HCT116 (cell line): ENCODE data around the gene TNFAIP3. TPM values are rescaled to one million over a fixed set of nuclear protein-coding genes. Genes with fewer than 3 reads are reported as not detected.

ENCODE experiments used
- ATAC-seq: fragments of 200-7000 bp; cut with Tn5 transposase; 2 replicates; pipeline ENCODE4 v1.9.1; 2020; ENCODE audit warnings: mild to moderate bottlenecking, moderate library complexity
- BruUV-seq: library from RNA; stranded (reverse); fragments of 400-500 nt; replicated peaks from 2 replicates; lab custom pipeline; 2021; lab: Mats Ljungman, UMichigan
- CTCF ChIA-PET: fragments of 300-600 bp; sonication (Branson Sonifier 250); formaldehyde crosslinking; loops from one replicate; lab custom pipeline; 2021; ENCODE audit warnings: antibody characterized with exemption; lab: Charles Lee
- POLR2A ChIA-PET: fragments of 300-600, 350-600 bp; sonication (Branson Sonifier 250); formaldehyde crosslinking; loops from one replicate; lab custom pipeline; 2021; ENCODE audit warnings: antibody characterized with exemption; lab: Charles Lee
- RAD21 ChIA-PET, 2 experiments: fragments of 300-600 bp; sonication (Branson Sonifier 250); formaldehyde crosslinking; loops; one replicate each; lab custom pipeline; 2023; ENCODE audit warnings: low total read pairs in 2 of 2; ENCODE audit not compliant: uncharacterized antibody in 2 of 2, unreplicated experiment in 2 of 2, low non-redundant PET in 1 of 2; lab: Charles Lee
- DNase-seq: peaks from one replicate; pipeline ENCODE4 v3.0.0-alpha.2; 2010; ENCODE audit warnings: low read depth, low spot score
- H2AFZ ChIP-seq: fragments of 200-600 bp; shearing (Covaris generic), sonication (generic); 2 replicates; pipeline ENCODE4 v1.6.1; 2017; ENCODE audit warnings: low read depth, mixed run types, mixed read lengths, antibody characterized with exemption, low read length; ENCODE audit not compliant: poor library complexity, severe bottlenecking
- H3K27ac ChIP-seq: 2 replicates; pipeline ENCODE4 v1.5.1; 2012; ENCODE audit warnings: low read depth, low read length
- H3K27me3 ChIP-seq: fragments of 200-600 bp; sonication (generic); 2 replicates; pipeline ENCODE4 v1.6.1; 2016; ENCODE audit warnings: mixed run types, low read length, mixed read lengths; ENCODE audit not compliant: insufficient read depth
- H3K36me3 ChIP-seq, 2 experiments: fragments of 200-500 bp in 1 of 2; fragments of 200-600 bp in 1 of 2; sonication (Bioruptor generic) in 1 of 2; sonication (generic) in 1 of 2; 2 replicates each; pipeline versions ENCODE4 v1.5.1 to v1.6.1; 2014 to 2016; ENCODE audit warnings: low read length in 2 of 2, inconsistent platforms in 1 of 2, mixed read lengths in 1 of 2, mixed run types in 1 of 2; ENCODE audit not compliant: insufficient read depth in 2 of 2, control insufficient read depth in 1 of 2
- H3K4me1 ChIP-seq, 2 experiments: fragments of 200-600 bp in 1 of 2; sonication (generic) in 1 of 2; 2 replicates each; pipeline versions ENCODE4 v1.5.1 to v1.6.1; 2012 to 2017; ENCODE audit warnings: low read length in 2 of 2, inconsistent platforms in 1 of 2, mild to moderate bottlenecking in 1 of 2, mixed read lengths in 1 of 2, mixed run types in 1 of 2, moderate library complexity in 1 of 2; ENCODE audit not compliant: insufficient read depth in 2 of 2, control insufficient read depth in 1 of 2
- H3K4me2 ChIP-seq: fragments of 200-600 bp; sonication (generic); 2 replicates; pipeline ENCODE4 v1.6.1; 2017; ENCODE audit warnings: mixed run types, low read length, mixed read lengths
- H3K4me3 ChIP-seq, 2 experiments: fragments of 200-600 bp in 1 of 2; sonication (generic) in 1 of 2; replicated peaks in 1 of 2; 2 replicates each; pipeline ENCODE4 v1.5.1; 2011 to 2016; ENCODE audit warnings: low read length in 2 of 2, control low read depth in 1 of 2, low read depth in 1 of 2, mild to moderate bottlenecking in 1 of 2, mixed read lengths in 1 of 2, mixed run types in 1 of 2
- H3K79me2 ChIP-seq: fragments of 200-600 bp; sonication (generic); 2 replicates; pipeline ENCODE4 v1.6.1; 2017; ENCODE audit warnings: mild to moderate bottlenecking, mixed run types, low read length, moderate library complexity, mixed read lengths; ENCODE audit not compliant: insufficient read depth
- H3K9ac ChIP-seq: fragments of 200-600 bp; sonication (generic); 2 replicates; pipeline ENCODE4 v1.6.1; 2016; ENCODE audit warnings: low read length, mixed read lengths
- H3K9me2 ChIP-seq: fragments of 200-600 bp; sonication (generic), shearing (Covaris generic); 2 replicates; pipeline ENCODE4 v1.6.1; 2017; ENCODE audit warnings: mixed run types, mild to moderate bottlenecking, moderate library complexity; ENCODE audit not compliant: insufficient read depth
- H3K9me3 ChIP-seq, 2 experiments: fragments of 200-500 bp in 1 of 2; fragments of 200-600 bp in 1 of 2; sonication (Bioruptor generic) in 1 of 2; sonication (generic) in 1 of 2; 2 replicates each; pipeline ENCODE4 v1.6.1; 2014 to 2017; ENCODE audit warnings: low read length in 2 of 2, mixed read lengths in 2 of 2, inconsistent platforms in 1 of 2, low read depth in 1 of 2, mild to moderate bottlenecking in 1 of 2, mixed run types in 1 of 2, moderate library complexity in 1 of 2; ENCODE audit not compliant: control insufficient read depth in 1 of 2, insufficient read depth in 1 of 2
- H4K20me1 ChIP-seq: fragments of 200-600 bp; sonication (generic), shearing (Covaris generic); 2 replicates; pipeline ENCODE4 v1.6.1; 2017; ENCODE audit warnings: mixed run types, mild to moderate bottlenecking, moderate library complexity; ENCODE audit not compliant: insufficient read depth
- CBX3 ChIP-seq: IDR thresholded peaks from 2 replicates; pipeline ENCODE4 v1.6.1; 2012; ENCODE audit warnings: low read depth
- CEBPB ChIP-seq: IDR thresholded peaks from 2 replicates; pipeline ENCODE4 v1.6.1; 2012; ENCODE audit warnings: low read depth
- CTCF ChIP-seq, 3 experiments: fragments of 200-600 bp in 1 of 3; sonication (generic) in 1 of 3; IDR thresholded peaks in 2 of 3; conservative IDR thresholded peaks in 1 of 3; 2 replicates each; pipeline ENCODE4 v1.5.1; 2012 to 2017; ENCODE audit warnings: low read depth in 2 of 3, low read length in 2 of 3, antibody characterized with exemption in 1 of 3, borderline replicate concordance in 1 of 3, control low read depth in 1 of 3, mild to moderate bottlenecking in 1 of 3, mixed read lengths in 1 of 3, mixed run types in 1 of 3, moderate library complexity in 1 of 3; ENCODE audit not compliant: insufficient read depth in 1 of 3
- EGR1 ChIP-seq: IDR thresholded peaks from 2 replicates; pipeline ENCODE4 v1.6.1; 2012; ENCODE audit warnings: low read depth
- ELF1 ChIP-seq: IDR thresholded peaks from 2 replicates; pipeline ENCODE4 v1.6.1; 2012; ENCODE audit warnings: low read depth, borderline replicate concordance
- EZH2 ChIP-seq: fragments of 200-600 bp; sonication (generic); IDR thresholded peaks from 2 replicates; pipeline ENCODE4 v1.6.1; 2017; ENCODE audit warnings: antibody characterized with exemption, mixed run types
- EZH2phosphoT487 ChIP-seq: fragments of 200-600 bp; IDR thresholded peaks from 2 replicates; pipeline ENCODE4 v1.6.1; 2018; ENCODE audit warnings: antibody characterized with exemption, borderline replicate concordance
- FOSL1 ChIP-seq: IDR thresholded peaks from 2 replicates; pipeline ENCODE4 v1.6.1; 2012; ENCODE audit warnings: low read depth
- MAX ChIP-seq: IDR thresholded peaks from 2 replicates; pipeline ENCODE4 v1.6.1; 2012
- POLR2A ChIP-seq: IDR thresholded peaks from 2 replicates; pipeline ENCODE4 v1.7.0; 2011; ENCODE audit warnings: borderline replicate concordance; ENCODE audit not compliant: insufficient read depth, insufficient read length; ENCODE audit errors: extremely low read depth
- POLR2AphosphoS5 ChIP-seq: IDR thresholded peaks from 2 replicates; pipeline ENCODE4 v1.6.1; 2011; ENCODE audit warnings: mild to moderate bottlenecking, low read depth, low read length, moderate library complexity
- SIN3A ChIP-seq: IDR thresholded peaks from 2 replicates; pipeline ENCODE4 v1.6.1; 2012; ENCODE audit warnings: low read depth
- SP1 ChIP-seq: IDR thresholded peaks from 2 replicates; pipeline ENCODE4 v1.6.1; 2012; ENCODE audit warnings: low read depth
- SRF ChIP-seq: IDR thresholded peaks from 2 replicates; pipeline ENCODE4 v1.6.1; 2012; ENCODE audit warnings: low read depth
- TCF7L2 ChIP-seq: IDR thresholded peaks from 2 replicates; pipeline ENCODE4 v1.7.0; 2011; ENCODE audit warnings: borderline replicate concordance, inconsistent platforms; ENCODE audit not compliant: insufficient read depth, insufficient read length; ENCODE audit errors: extremely low read depth
- YY1 ChIP-seq: IDR thresholded peaks from 2 replicates; pipeline ENCODE4 v1.6.1; 2011; ENCODE audit warnings: low read length, low read depth, moderate library complexity, mild to moderate bottlenecking; ENCODE audit not compliant: insufficient replicate concordance; ENCODE audit errors: extremely low read depth
- ZFX ChIP-seq: fragments of 450-650 bp; IDR thresholded peaks from 2 replicates; pipeline ENCODE4 v1.6.1; 2017
- intact Hi-C: fragments of 100-400 bp; cut with micrococcal nuclease; formaldehyde crosslinking; loops from 2 replicates; pipeline ENCODE4 v1.10.0; 2022
- total RNA-seq: library from RNA; stranded (reverse); gene quantifications from one replicate; pipeline ENCODE4 v1.2.1, GENCODE V29; 2021; ENCODE audit not compliant: unreplicated experiment

Gene TNFAIP3
- total RNA-seq, 1 experiment from 2014 or later = 4.4 TPM

- Histone ChIP-seq H2AFZ (no peak overlapping the region), H3K4me3 (no peak overlapping the region), H3K27ac (no peak overlapping the region), H4K20me1 (no peaks in the 10 kb centered on the region), H3K4me2 (no peak overlapping the region), H3K9me2 (no peaks in the 10 kb centered on the region), H3K9me3 (no peaks in the 10 kb centered on the region), H3K27me3 (no peaks in the 10 kb centered on the region), H3K4me1 (no peaks in the 10 kb centered on the region), H3K36me3 (no peaks in the 10 kb centered on the region), H3K9ac (no peak overlapping the region), H3K79me2 (no peaks in the 10 kb centered on the region)
- TF ChIP-seq YY1 (no peak), SIN3A (no peak), POLR2AphosphoS5 (no peak), TCF7L2 (no peak), EZH2 (no peak), POLR2A (no peak), CEBPB (no peak), CBX3 (no peak), MAX (no peak), SP1 (no peak)
- no peak for ATAC-seq
- ChIA-PET RAD21 (no interaction called here), POLR2A (no interaction called here), CTCF (no interaction called here)
- DNase-seq = no peak
- intact Hi-C loops = no loop called here
- BruUV-seq = no TSS peak
Observed at GRCh38 chr6:137910424-137910834, 43.4 kb downstream of the TNFAIP3 start.

GRCh38 chr6:137910843-137911456 is 43.9 kb downstream of the TNFAIP3 start:
- Histone ChIP-seq H3K36me3 (no peaks in the 10 kb centered on the region), H3K4me1 (no peaks in the 10 kb centered on the region), H3K27me3 (no peaks in the 10 kb centered on the region), H3K4me3 (no peak overlapping the region), H3K4me2 (no peak overlapping the region), H3K9me2 (no peaks in the 10 kb centered on the region), H3K79me2 (no peaks in the 10 kb centered on the region), H3K27ac (no peak overlapping the region), H2AFZ (no peak overlapping the region), H3K9me3 (no peaks in the 10 kb centered on the region), H4K20me1 (no peaks in the 10 kb centered on the region), H3K9ac (no peak overlapping the region)
- DNase-seq (no peak), ATAC-seq (no peak)
- BruUV-seq = no TSS peak
- ChIA-PET CTCF (no interaction called here), POLR2A (no interaction called here), RAD21 (no interaction called here)
- intact Hi-C loops = no loop called here
- TF ChIP-seq POLR2A (no peak), SP1 (no peak), ZFX (no peak), EGR1 (no peak), EZH2phosphoT487 (no peak), ELF1 (no peak), SRF (no peak), CBX3 (no peak), CTCF (IDR thresholded peaks at IDR 0.05 in 2 of 3, conservative IDR thresholded peaks at IDR 0.05 in 1 of 3; ENCODE audit: borderline replicate concordance in 1 of 3, insufficient read depth in 1 of 3, low read depth in 2 of 3, low read length in 2 of 3) (no peak), POLR2AphosphoS5 (no peak), EZH2 (no peak), FOSL1 (no peak)
